T-cell (primary cell): Measurements from ENCODE around the gene NUDT6. TPM values are rescaled to one million over a fixed set of nuclear protein-coding genes. Genes with fewer than 3 reads are reported as not detected.

ENCODE experiments used
- ATAC-seq, 4 experiments: fragments of 200-7000 bp in 3 of 4; fragments of 150-1000 bp in 1 of 4; cut with Tn5 transposase; replicated peaks in 1 of 4; 1 replicate in 3 of 4; 2 replicates in 1 of 4; pipeline ENCODE4 v1.10.0; 2021; ENCODE audit warnings: moderate library complexity in 3 of 4, mild to moderate bottlenecking in 2 of 4, moderate number of reproducible peaks in 1 of 4
- CTCF ChIA-PET, 2 donors: fragments of 300-600 bp; sonication (Branson Sonifier 250); formaldehyde crosslinking; loops; one replicate each; lab custom pipeline; 2022; ENCODE audit warnings: antibody characterized with exemption in 2 of 2; lab: Charles Lee
- POLR2A ChIA-PET, 2 donors: fragments of 300-600 bp; sonication (Branson Sonifier 250); formaldehyde crosslinking; loops; one replicate each; lab custom pipeline; 2022; ENCODE audit warnings: antibody characterized with exemption in 2 of 2; lab: Charles Lee
- DNase-seq, 35 experiments: peaks; one replicate each; pipeline versions ENCODE4 v3.0.0 to v3.0.0-alpha.2; 2013 to 2023
- H3K27ac ChIP-seq: one replicate; pipeline ENCODE4 v1.5.1; 2013; ENCODE audit warnings: low read length
- H3K27me3 ChIP-seq, 2 experiments: replicated peaks in 1 of 2; 1 replicate in 1 of 2; 2 replicates in 1 of 2; pipeline versions ENCODE4 v1.6.1 to v1.7.0; 2013; ENCODE audit warnings: low read length in 1 of 2, mixed read lengths in 1 of 2; ENCODE audit not compliant: control insufficient read depth in 2 of 2, insufficient read depth in 2 of 2; ENCODE audit errors: extremely low read depth in 1 of 2
- H3K36me3 ChIP-seq, 2 donors: 1 replicate in 1 of 2; 2 replicates in 1 of 2; pipeline versions ENCODE4 v1.6.1 to v1.7.0; 2013; ENCODE audit warnings: low read length in 1 of 2; ENCODE audit not compliant: control insufficient read depth in 2 of 2, insufficient read depth in 1 of 2; ENCODE audit errors: extremely low read depth in 1 of 2
- H3K4me1 ChIP-seq, 2 experiments: 1 replicate in 1 of 2; 2 replicates in 1 of 2; pipeline versions ENCODE4 v1.6.1 to v1.7.0; 2013; ENCODE audit warnings: low read length in 2 of 2, mixed read lengths in 1 of 2; ENCODE audit not compliant: insufficient read depth in 2 of 2, control insufficient read depth in 1 of 2; ENCODE audit errors: extremely low read depth in 1 of 2
- H3K4me3 ChIP-seq, 2 donors: 1 replicate in 1 of 2; 2 replicates in 1 of 2; pipeline versions ENCODE4 v1.5.1 to v1.7.0; 2013; ENCODE audit warnings: mild to moderate bottlenecking in 2 of 2, low read length in 1 of 2, moderate library complexity in 1 of 2; ENCODE audit not compliant: control insufficient read depth in 1 of 2; ENCODE audit errors: extremely low read depth in 1 of 2
- H3K9me3 ChIP-seq: 2 replicates; pipeline ENCODE4 v1.7.0; 2013
- H3K27ac Mint-ChIP-seq, 2 donors: one replicate each; pipeline ENCODE4 v1.8.0; 2020 to 2021; ENCODE audit warnings: mild to moderate bottlenecking in 2 of 2, mixed read lengths in 2 of 2
- H3K27me3 Mint-ChIP-seq, 2 donors: one replicate each; pipeline ENCODE4 v1.8.0; 2021 to 2022; ENCODE audit warnings: mixed read lengths in 2 of 2
- H3K36me3 Mint-ChIP-seq: one replicate; pipeline ENCODE4 v1.8.0; 2021; ENCODE audit warnings: mixed read lengths
- H3K4me1 Mint-ChIP-seq, 3 donors: one replicate each; pipeline ENCODE4 v1.8.0; 2020 to 2022; ENCODE audit warnings: mixed read lengths in 3 of 3, mild to moderate bottlenecking in 1 of 3
- H3K4me3 Mint-ChIP-seq, 3 donors: one replicate each; pipeline ENCODE4 v1.8.0; 2020 to 2022; ENCODE audit warnings: mild to moderate bottlenecking in 3 of 3, mixed read lengths in 3 of 3, moderate library complexity in 3 of 3
- H3K9me3 Mint-ChIP-seq, 3 donors: one replicate each; pipeline ENCODE4 v1.8.0; 2020 to 2022; ENCODE audit warnings: mixed read lengths in 3 of 3
- WGBS: methylation state at CpG from one replicate; pipeline ENCODE4 v1.1.5; 2013; ENCODE audit warnings: missing lambda C conversion rate; ENCODE audit not compliant: insufficient coverage; 5-methylcytosine and 5-hydroxymethylcytosine counted together
- total RNA-seq, 35 experiments: library from RNA in 6 of 35; stranded (reverse) in 6 of 35; fragments of 120-200 nt in 1 of 35; gene quantifications; one replicate each; pipeline versions ENCODE4 v1.2.1 to v1.2.4 and lab custom pipeline; 2013 to 2026

NUDT6 gene
- total RNA-seq, 5 donors from 2014 or later (not counting 1 experiment from before 2014, with no cell fraction given), result 1.3 to 4.4 (median 2.3) TPM

GRCh38 chr4:122861172-122861943 is 61.0 kb downstream of the NUDT6 start:
- no peaks in the 10 kb centered on the region for H3K4me1 Mint-ChIP-seq
- WGBS, result 88% methylated on average over 1 of the region's 2 CpGs
- Histone ChIP-seq H3K27me3 (peaks cover 0 to 2% of the 10 kb centered on the region in 2 experiments), H3K27ac (no peak overlapping the region), H3K4me1 (no peaks in the 10 kb centered on the region), H3K4me3 (no peak overlapping the region), H3K9me3 (no peaks in the 10 kb centered on the region), H3K36me3 (no peaks in the 10 kb centered on the region)
- ChIA-PET POLR2A (no interaction called here), CTCF (no interaction called here)
- no peaks in the 10 kb centered on the region for H3K36me3 Mint-ChIP-seq
- ATAC-seq (no peak), DNase-seq (no peak)
- no peaks in the 10 kb centered on the region for H3K9me3 Mint-ChIP-seq
- H3K27me3 Mint-ChIP-seq, result peaks cover 13 to 20% of the 10 kb centered on the region in 2 donors
- no peak overlapping the region for H3K27ac Mint-ChIP-seq
- no peak overlapping the region for H3K4me3 Mint-ChIP-seq

GRCh38 chr4:122858705-122859104 is 63.7 kb downstream of the NUDT6 start:
- H3K27me3 Mint-ChIP-seq, result peaks cover 15 to 23% of the 10 kb centered on the region in 2 donors
- H3K9me3 Mint-ChIP-seq, result no peaks in the 10 kb centered on the region
- H3K27ac Mint-ChIP-seq, result no peak overlapping the region
- CTCF ChIA-PET, result no interaction called here
- DNase-seq (no peak), ATAC-seq (no peak)
- no peaks in the 10 kb centered on the region for H3K36me3 Mint-ChIP-seq
- H3K4me1 Mint-ChIP-seq, result peaks cover 0 to 2% (median 0%) of the 10 kb centered on the region in 3 donors
- Histone ChIP-seq H3K4me3 (no peak overlapping the region), H3K36me3 (no peaks in the 10 kb centered on the region), H3K27me3 (no peaks in the 10 kb centered on the region), H3K4me1 (no peaks in the 10 kb centered on the region), H3K9me3 (no peaks in the 10 kb centered on the region), H3K27ac (no peak overlapping the region)
- 80% methylated on average over 1 of the region's 2 CpGs for WGBS
- no peak overlapping the region for H3K4me3 Mint-ChIP-seq
- POLR2A ChIA-PET, result no interaction called here

- H3K36me3 Mint-ChIP-seq, result no peaks in the 10 kb centered on the region
- no peak overlapping the region for H3K4me3 Mint-ChIP-seq
- no peaks in the 10 kb centered on the region for H3K9me3 Mint-ChIP-seq
- peaks cover 13 to 23% of the 10 kb centered on the region in 2 donors for H3K27me3 Mint-ChIP-seq
- CTCF ChIA-PET, result interaction anchor here in 1 of 2 donors (0.5 kb wide), 1 partner anchor 100 kb away, joined by 4 read pairs; no protein-coding TSS in a partner anchor
- no peak overlapping the region for H3K27ac Mint-ChIP-seq
- Histone ChIP-seq H3K4me3 (no peak overlapping the region), H3K36me3 (no peaks in the 10 kb centered on the region), H3K27ac (no peak overlapping the region), H3K9me3 (no peaks in the 10 kb centered on the region), H3K27me3 (no peaks in the 10 kb centered on the region), H3K4me1 (no peaks in the 10 kb centered on the region)
- H3K4me1 Mint-ChIP-seq, result peaks cover 0 to 2% (median 0%) of the 10 kb centered on the region in 3 donors
- WGBS, result no CpG with 5 or more reads among the region's 2 CpGs
- no peak for DNase-seq
- no peak for ATAC-seq
- POLR2A ChIA-PET, result no interaction called here
These were observed 65.2 kb downstream of the NUDT6 start for GRCh38 chr4:122857160-122857559.

GRCh38 chr4:122855353-122855890 is 67.0 kb downstream of the NUDT6 start:
- ChIA-PET POLR2A (no interaction called here), CTCF (interaction anchor here in 1 of 2 donors (0.6 kb wide), 1 partner anchor 77 kb away, joined by 3 read pairs; no protein-coding TSS in a partner anchor)
- Histone ChIP-seq H3K9me3 (no peaks in the 10 kb centered on the region), H3K4me3 (no peak overlapping the region), H3K36me3 (no peaks in the 10 kb centered on the region), H3K27ac (no peak overlapping the region), H3K4me1 (no peaks in the 10 kb centered on the region), H3K27me3 (no peaks in the 10 kb centered on the region)
- H3K36me3 Mint-ChIP-seq, result no peaks in the 10 kb centered on the region
- H3K27me3 Mint-ChIP-seq, result peaks cover 5 to 14% of the 10 kb centered on the region in 2 donors
- H3K9me3 Mint-ChIP-seq, result no peaks in the 10 kb centered on the region
- WGBS, result no CpG with 5 or more reads among the region's 2 CpGs
- ATAC-seq (no peak), DNase-seq (no peak)
- no peak overlapping the region for H3K4me3 Mint-ChIP-seq
- no peak overlapping the region for H3K27ac Mint-ChIP-seq
- peaks cover 0 to 2% (median 0%) of the 10 kb centered on the region in 3 donors for H3K4me1 Mint-ChIP-seq

GRCh38 chr4:122854447-122855352 is 67.7 kb downstream of the NUDT6 start:
- ATAC-seq (no peak), DNase-seq (no peak)
- ChIA-PET CTCF (interaction anchor here in 1 of 2 donors (0.6 kb wide), 1 partner anchor 78 kb away, joined by 3 read pairs; no protein-coding TSS in a partner anchor), POLR2A (interaction anchor here in 1 of 2 donors (0.5 kb wide), 1 partner anchor 50 kb away, joined by 4 read pairs; no protein-coding TSS in a partner anchor)
- WGBS, result 91% methylated on average over 4 of the region's 10 CpGs
- Mint-ChIP-seq H3K36me3 (no peaks in the 10 kb centered on the region), H3K4me1 (peaks cover 0 to 2% (median 0%) of the 10 kb centered on the region in 3 donors), H3K27me3 (peaks cover 5 to 14% of the 10 kb centered on the region in 2 donors), H3K9me3 (no peaks in the 10 kb centered on the region), H3K4me3 (no peak overlapping the region), H3K27ac (no peak overlapping the region)
- H3K4me1 ChIP-seq, result no peaks in the 10 kb centered on the region
- no peaks in the 10 kb centered on the region for H3K27me3 ChIP-seq
- H3K36me3 ChIP-seq, result no peaks in the 10 kb centered on the region
- H3K27ac ChIP-seq, result no peak overlapping the region
- H3K4me3 ChIP-seq, result no peak overlapping the region
- H3K9me3 ChIP-seq, result no peaks in the 10 kb centered on the region

- CTCF ChIA-PET, result no interaction called here
- Histone ChIP-seq H3K27me3 (no peaks in the 10 kb centered on the region), H3K4me3 (no peak overlapping the region), H3K9me3 (no peaks in the 10 kb centered on the region), H3K36me3 (no peaks in the 10 kb centered on the region), H3K4me1 (no peaks in the 10 kb centered on the region), H3K27ac (no peak overlapping the region)
- H3K9me3 Mint-ChIP-seq, result no peaks in the 10 kb centered on the region
- peaks cover 3 to 22% of the 10 kb centered on the region in 2 donors for H3K27me3 Mint-ChIP-seq
- H3K27ac Mint-ChIP-seq, result no peak overlapping the region
- ATAC-seq (no peak), DNase-seq (no peak)
- no peak overlapping the region for H3K4me3 Mint-ChIP-seq
- H3K4me1 Mint-ChIP-seq, result peaks cover 0 to 2% (median 0%) of the 10 kb centered on the region in 3 donors
- no peaks in the 10 kb centered on the region for H3K36me3 Mint-ChIP-seq
- POLR2A ChIA-PET, result no interaction called here
These were observed 70.8 kb downstream of the NUDT6 start for GRCh38 chr4:122851568-122851967.
